Glutamatergic neuron (in vitro differentiated cells): ENCODE measurements around the gene AHSP. TPM values are rescaled to one million over a fixed set of nuclear protein-coding genes. Genes with fewer than 3 reads are reported as not detected.
A peak's percentile ranks its signal among the peaks of the same experiment; 100 is the strongest.
"Not testable (repeated sequence)": the region's sequence is repeated elsewhere in the genome, so short reads cannot be mapped to it uniquely, and the experiment has no call there.

Experiments
- DNase-seq: peaks from one replicate; pipeline ENCODE4 v3.0.0; 2022
- H3K27ac Mint-ChIP-seq: one replicate; pipeline ENCODE4 v1.8.0; 2020; ENCODE audit warnings: mild to moderate bottlenecking, mixed read lengths, inconsistent platforms; ENCODE audit not compliant: unreplicated experiment
- H3K27me3 Mint-ChIP-seq: one replicate; pipeline ENCODE4 v1.8.0; 2020; ENCODE audit warnings: mild to moderate bottlenecking, moderate library complexity, mixed read lengths, inconsistent platforms; ENCODE audit not compliant: unreplicated experiment
- H3K36me3 Mint-ChIP-seq: one replicate; pipeline ENCODE4 v1.8.0; 2020; ENCODE audit warnings: mild to moderate bottlenecking, mixed read lengths, inconsistent platforms; ENCODE audit not compliant: unreplicated experiment
- H3K4me1 Mint-ChIP-seq: one replicate; pipeline ENCODE4 v1.8.0; 2020; ENCODE audit warnings: mild to moderate bottlenecking, low read depth, mixed read lengths, inconsistent platforms; ENCODE audit not compliant: unreplicated experiment
- H3K4me3 Mint-ChIP-seq: one replicate; pipeline ENCODE4 v1.8.0; 2020; ENCODE audit warnings: mild to moderate bottlenecking, mixed read lengths, inconsistent platforms; ENCODE audit not compliant: unreplicated experiment
- H3K9me3 Mint-ChIP-seq: one replicate; pipeline ENCODE4 v1.8.0; 2020; ENCODE audit warnings: mild to moderate bottlenecking, moderate library complexity, mixed read lengths, inconsistent platforms; ENCODE audit not compliant: unreplicated experiment
- CTCF ChIP-seq: fragments of 200-600 bp; sonication (generic); IDR thresholded peaks from one replicate; pipeline ENCODE4 v1.5.0; 2021; ENCODE audit not compliant: partially characterized antibody, unreplicated experiment
- total RNA-seq: library from RNA; stranded (reverse); fragmentation: NEBNext Ultra II Directional; extraction: Animal tissue kit (Norgen Biotek cat#: 25700); gene quantifications from one replicate; pipeline ENCODE4 v1.2.1, GENCODE V29; 2021; ENCODE audit not compliant: unreplicated experiment

The AHSP gene
- total RNA-seq, 1 donor from 2014 or later = not detected

- Mint-ChIP-seq H3K4me3 (no peak overlapping the region), H3K36me3 (no peaks in the 10 kb centered on the region)
These were observed 5.6 kb upstream of the AHSP start for GRCh38 chr16:31522071-31522470.

GRCh38 chr16:31523768-31524167 is 3.9 kb upstream of the AHSP start:
- not testable (repeated sequence) for H3K36me3 Mint-ChIP-seq, H3K27ac Mint-ChIP-seq, H3K4me3 Mint-ChIP-seq, DNase-seq, H3K27me3 Mint-ChIP-seq, H3K9me3 Mint-ChIP-seq, H3K4me1 Mint-ChIP-seq

More at GRCh38 chr16:31522071-31522470, 5.6 kb upstream of the AHSP start:
- no peak overlapping the region for H3K27ac Mint-ChIP-seq
- TF ChIP-seq CTCF = no peak
- no peak for DNase-seq
- H3K4me1 Mint-ChIP-seq = no peaks in the 10 kb centered on the region
- no peaks in the 10 kb centered on the region for H3K9me3 Mint-ChIP-seq
- peaks cover 2% of the 10 kb centered on the region for H3K27me3 Mint-ChIP-seq

- Mint-ChIP-seq H3K27ac (no peak overlapping the region), H3K27me3 (peaks cover 15% of the 10 kb centered on the region), H3K9me3 (peaks cover 2% of the 10 kb centered on the region), H3K4me3 (no peak overlapping the region), H3K36me3 (no peaks in the 10 kb centered on the region), H3K4me1 (no peaks in the 10 kb centered on the region)
- no peak for TF ChIP-seq CTCF
- DNase-seq = no peak
These were observed 2.6 kb upstream of the AHSP start for GRCh38 chr16:31525113-31525512.

GRCh38 chr16:31528523-31529107 is 915 bp downstream of the AHSP start:
- no peaks in the 10 kb centered on the region for H3K36me3 Mint-ChIP-seq
- no peaks in the 10 kb centered on the region for H3K4me1 Mint-ChIP-seq
- H3K9me3 Mint-ChIP-seq = peaks cover 4% of the 10 kb centered on the region
- H3K27ac Mint-ChIP-seq = no peak overlapping the region
- H3K4me3 Mint-ChIP-seq = no peak overlapping the region
- no peak for TF ChIP-seq CTCF
- no peak for DNase-seq
- H3K27me3 Mint-ChIP-seq = peaks cover 17% of the 10 kb centered on the region

GRCh38 chr16:31529108-31529936 is 1.6 kb downstream of the AHSP start:
- TF ChIP-seq CTCF = no peak
- Mint-ChIP-seq H3K36me3 (no peaks in the 10 kb centered on the region), H3K27me3 (peaks cover 19% of the 10 kb centered on the region), H3K9me3 (peaks cover 4% of the 10 kb centered on the region), H3K4me3 (peak overlapping the region; percentile 34), H3K4me1 (no peaks in the 10 kb centered on the region), H3K27ac (no peak overlapping the region)
- DNase-seq = no peak
